CD1c-positive myeloid dendritic cell (primary cell): ENCODE results near the gene HSPB1.
"Not testable (repeated sequence)": the region's sequence is repeated elsewhere in the genome, so short reads cannot be mapped to it uniquely, and the experiment has no call there.

Experiments used
- DNase-seq: peaks from one replicate; pipeline ENCODE4 v3.0.0-alpha.2; 2016; ENCODE audit errors: extremely low spot score

Gene HSPB1

GRCh38 chr7:76302347-76303201 is at the start of gene HSPB1:
Gene HSPB1, plus strand, starts transcription at chr7:76302673. Its CDS starts 40 bp downstream, at chr7:76302713.
- peak; percentile 83 for DNase-seq

- no peak for DNase-seq
Observed at GRCh38 chr7:76254781-76255180, 47.7 kb upstream of the HSPB1 start.

GRCh38 chr7:76257973-76258372 is 44.5 kb upstream of the HSPB1 start:
- DNase-seq = no peak

- no peak for DNase-seq
Observed at GRCh38 chr7:76259124-76260093, 43.1 kb upstream of the HSPB1 start.

- DNase-seq = peak; percentile 32
Observed at GRCh38 chr7:76260171-76260703, 42.2 kb upstream of the HSPB1 start.

GRCh38 chr7:76261329-76261728 is 41.1 kb upstream of the HSPB1 start:
- no peak for DNase-seq

- DNase-seq = no peak
Observed at GRCh38 chr7:76261931-76262330, 40.5 kb upstream of the HSPB1 start.

- DNase-seq = peak; percentile 69
Observed at GRCh38 chr7:76262683-76263402, 39.6 kb upstream of the HSPB1 start.

GRCh38 chr7:76265299-76265698 is 37.2 kb upstream of the HSPB1 start:
- DNase-seq = no peak

GRCh38 chr7:76267107-76267893 is 35.2 kb upstream of the HSPB1 start:
- no peak for DNase-seq

GRCh38 chr7:76267894-76268183 is 34.6 kb upstream of the HSPB1 start:
- no peak for DNase-seq

GRCh38 chr7:76268376-76268775 is 34.1 kb upstream of the HSPB1 start:
- no peak for DNase-seq

- no peak for DNase-seq
Observed at GRCh38 chr7:76269895-76270294, 32.6 kb upstream of the HSPB1 start.

- not testable (repeated sequence) for DNase-seq
Observed at GRCh38 chr7:76271384-76271783, 31.1 kb upstream of the HSPB1 start.

GRCh38 chr7:76272142-76272541 is 30.3 kb upstream of the HSPB1 start:
- DNase-seq = no peak

GRCh38 chr7:76272851-76273497 is 29.5 kb upstream of the HSPB1 start:
- DNase-seq = no peak

GRCh38 chr7:76273503-76273902 is 29.0 kb upstream of the HSPB1 start:
- no peak for DNase-seq

GRCh38 chr7:76278540-76278939 is 23.9 kb upstream of the HSPB1 start:
- DNase-seq = no peak

GRCh38 chr7:76280408-76280807 is 22.1 kb upstream of the HSPB1 start:
- DNase-seq = no peak

- peak; percentile 58 for DNase-seq
Observed at GRCh38 chr7:76281006-76281705, 21.3 kb upstream of the HSPB1 start.
